IMR-90 (cell line): ENCODE results near the gene PHF21A.

Experiments used
- CEBPB ChIP-seq: IDR thresholded peaks from 2 replicates; pipeline ENCODE4 v1.6.1; 2012; ENCODE audit warnings: low read depth, low read length, improper control_type of control experiment
- CHD1 ChIP-seq: IDR thresholded peaks from 2 replicates; pipeline ENCODE4 v1.6.1; 2012; ENCODE audit warnings: low read depth, low read length, improper control_type of control experiment
- FOS ChIP-seq: fragments of 150-350 bp; IDR thresholded peaks from 2 replicates; pipeline ENCODE4 v1.6.1; 2016; ENCODE audit warnings: low read depth, low read length
- MAFK ChIP-seq: IDR thresholded peaks from 2 replicates; pipeline ENCODE4 v1.6.1; 2012; ENCODE audit warnings: low read depth, low read length, improper control_type of control experiment
- MXI1 ChIP-seq: IDR thresholded peaks from 2 replicates; pipeline ENCODE4 v1.6.1; 2012; ENCODE audit warnings: low read depth, mild to moderate bottlenecking, low read length, moderate library complexity, borderline replicate concordance
- POLR2A ChIP-seq: IDR thresholded peaks from 2 replicates; pipeline ENCODE4 v1.6.1; 2012; ENCODE audit warnings: mild to moderate bottlenecking, low read depth, low read length
- RAD21 ChIP-seq: IDR thresholded peaks from 2 replicates; pipeline ENCODE4 v1.6.1; 2012; ENCODE audit warnings: low read length, improper control_type of control experiment
- RCOR1 ChIP-seq: IDR thresholded peaks from 2 replicates; pipeline ENCODE4 v1.6.1; 2012; ENCODE audit warnings: mild to moderate bottlenecking, low read length, improper control_type of control experiment; ENCODE audit not compliant: insufficient replicate concordance
- RFX5 ChIP-seq: IDR thresholded peaks from 2 replicates; pipeline ENCODE4 v1.8.0; 2012; ENCODE audit warnings: low read depth, mild to moderate bottlenecking, low read length, moderate library complexity
- SMC3 ChIP-seq: fragments of 150-350 bp; IDR thresholded peaks from 2 replicates; pipeline ENCODE4 v1.6.1; 2016; ENCODE audit warnings: low read depth, mild to moderate bottlenecking, antibody characterized with exemption, low read length, moderate library complexity
- USF2 ChIP-seq: fragments of 150-350 bp; IDR thresholded peaks from 2 replicates; pipeline ENCODE4 v1.6.1; 2017; ENCODE audit warnings: mild to moderate bottlenecking, antibody characterized with exemption, low read length, low read depth
- TF ChIP-seq, protein P1 (sequence below): conservative IDR thresholded peaks from 2 replicates; pipeline ENCODE4 v1.5.1; 2012; ENCODE audit warnings: mild to moderate bottlenecking, low read depth, low read length, improper control_type of control experiment

DNA sequence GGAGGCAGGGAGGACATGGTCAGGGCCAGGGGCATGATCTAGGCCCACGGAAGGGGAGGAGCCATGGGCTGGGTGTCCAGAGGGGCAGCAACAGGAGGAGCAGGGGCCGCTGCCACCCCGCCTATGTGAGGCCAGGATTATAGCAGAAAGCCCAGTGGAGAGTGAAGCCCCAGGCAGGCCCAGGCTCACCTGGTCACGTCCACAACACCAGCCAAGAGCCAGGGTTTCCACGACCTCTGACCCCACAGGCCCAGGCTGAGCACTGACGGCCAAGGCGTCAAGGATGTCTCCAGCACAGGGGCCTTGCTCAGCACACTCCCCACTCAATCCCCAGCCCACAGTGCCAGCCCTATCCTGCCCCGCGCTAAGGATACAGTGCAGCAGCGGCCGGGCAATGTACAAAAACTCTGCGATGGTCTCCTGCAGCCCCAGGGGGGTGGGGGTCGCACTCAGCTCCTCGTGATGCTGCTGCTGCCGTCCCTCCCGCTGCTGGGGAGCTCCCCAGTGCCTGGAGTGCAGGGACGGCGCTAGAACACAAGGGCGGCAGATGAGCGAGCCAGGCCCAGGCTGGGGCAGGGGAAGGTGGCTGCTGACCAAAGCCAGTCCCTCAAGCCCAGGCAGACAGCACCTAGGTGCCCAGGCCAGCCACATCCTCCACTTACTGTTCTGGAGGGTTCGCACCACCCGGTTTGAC, 207.2 kb downstream of the PHF21A start:
- TF ChIP-seq, protein P1, sequence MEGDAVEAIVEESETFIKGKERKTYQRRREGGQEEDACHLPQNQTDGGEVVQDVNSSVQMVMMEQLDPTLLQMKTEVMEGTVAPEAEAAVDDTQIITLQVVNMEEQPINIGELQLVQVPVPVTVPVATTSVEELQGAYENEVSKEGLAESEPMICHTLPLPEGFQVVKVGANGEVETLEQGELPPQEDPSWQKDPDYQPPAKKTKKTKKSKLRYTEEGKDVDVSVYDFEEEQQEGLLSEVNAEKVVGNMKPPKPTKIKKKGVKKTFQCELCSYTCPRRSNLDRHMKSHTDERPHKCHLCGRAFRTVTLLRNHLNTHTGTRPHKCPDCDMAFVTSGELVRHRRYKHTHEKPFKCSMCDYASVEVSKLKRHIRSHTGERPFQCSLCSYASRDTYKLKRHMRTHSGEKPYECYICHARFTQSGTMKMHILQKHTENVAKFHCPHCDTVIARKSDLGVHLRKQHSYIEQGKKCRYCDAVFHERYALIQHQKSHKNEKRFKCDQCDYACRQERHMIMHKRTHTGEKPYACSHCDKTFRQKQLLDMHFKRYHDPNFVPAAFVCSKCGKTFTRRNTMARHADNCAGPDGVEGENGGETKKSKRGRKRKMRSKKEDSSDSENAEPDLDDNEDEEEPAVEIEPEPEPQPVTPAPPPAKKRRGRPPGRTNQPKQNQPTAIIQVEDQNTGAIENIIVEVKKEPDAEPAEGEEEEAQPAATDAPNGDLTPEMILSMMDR = no peak
- TF ChIP-seq POLR2A = no peak
- no peak for TF ChIP-seq RAD21
- TF ChIP-seq MAFK = no peak
- no peak for TF ChIP-seq MXI1
- no peak for TF ChIP-seq FOS
- TF ChIP-seq USF2 = no peak
- no peak for TF ChIP-seq CHD1
- no peak for TF ChIP-seq CEBPB
- TF ChIP-seq SMC3 = no peak
- TF ChIP-seq RFX5 = no peak
- no peak for TF ChIP-seq RCOR1
